Measurements from ENCODE around the gene KIF16B. TPM values are rescaled to one million over a fixed set of nuclear protein-coding genes. Genes with fewer than 3 reads are reported as not detected.

Gene KIF16B
- total and polyA plus RNA-seq, 2 experiments from 2014 or later: 6.5 to 11.1 TPM

DNA sequence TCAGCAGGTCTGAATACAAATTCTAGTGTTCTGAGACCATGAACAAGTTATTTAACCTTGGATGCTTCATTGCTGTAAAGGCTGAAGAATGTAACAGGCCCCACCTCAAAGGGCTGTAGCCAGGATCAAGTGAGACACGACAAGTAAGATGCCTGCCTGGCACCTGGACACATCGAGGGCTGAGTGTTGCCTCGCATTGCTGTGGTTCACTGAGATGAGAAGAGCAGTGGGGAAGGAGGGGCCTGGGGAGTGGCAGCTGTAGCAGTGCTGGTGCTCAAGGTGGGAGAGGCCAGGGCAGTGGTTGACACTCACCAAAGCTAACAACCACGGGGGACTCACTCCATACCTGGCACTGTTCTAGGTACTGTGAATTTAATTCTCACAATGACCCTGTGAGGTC, 187.8 kb downstream of the KIF16B start:
- Histone ChIP-seq H2AFZ (no peak overlapping the region), H3K79me2 (replicated peaks; ENCODE audit: insufficient read depth) (no peaks in the 10 kb centered on the region), H3K9me2 (ENCODE audit: insufficient read depth) (peaks cover 6% of the 10 kb centered on the region; the same call in 1 of the 2 replicates), H3K4me2 (no peak overlapping the region), H3K4me3 (no peak overlapping the region), H3K4me1 (ENCODE audit: insufficient read depth) (no peaks in the 10 kb centered on the region), H3F3A (replicated peaks; ENCODE audit: low read depth) (no peaks in the 10 kb centered on the region), H3K36me3 (ENCODE audit: insufficient read depth) (no peaks in the 10 kb centered on the region), H3K27ac (ENCODE audit: low read depth) (no peak overlapping the region), H3K27me3 (ENCODE audit: insufficient read depth) (no peaks in the 10 kb centered on the region), H4K20me1 (replicated peaks; ENCODE audit: insufficient read depth) (no peaks in the 10 kb centered on the region)
- H3K36me3 Mint-ChIP-seq (ENCODE audit: low read depth): no peaks in the 10 kb centered on the region
- ATAC-seq (no peak), DNase-seq (ENCODE audit: low spot score) (no peak)
- H3K9me3 Mint-ChIP-seq: no peaks in the 10 kb centered on the region
- no peaks in the 10 kb centered on the region for H3K4me1 Mint-ChIP-seq
- H3K27ac Mint-ChIP-seq: no peak overlapping the region
- H3K4me3 Mint-ChIP-seq: no peak overlapping the region
- TF ChIP-seq, protein P1, sequence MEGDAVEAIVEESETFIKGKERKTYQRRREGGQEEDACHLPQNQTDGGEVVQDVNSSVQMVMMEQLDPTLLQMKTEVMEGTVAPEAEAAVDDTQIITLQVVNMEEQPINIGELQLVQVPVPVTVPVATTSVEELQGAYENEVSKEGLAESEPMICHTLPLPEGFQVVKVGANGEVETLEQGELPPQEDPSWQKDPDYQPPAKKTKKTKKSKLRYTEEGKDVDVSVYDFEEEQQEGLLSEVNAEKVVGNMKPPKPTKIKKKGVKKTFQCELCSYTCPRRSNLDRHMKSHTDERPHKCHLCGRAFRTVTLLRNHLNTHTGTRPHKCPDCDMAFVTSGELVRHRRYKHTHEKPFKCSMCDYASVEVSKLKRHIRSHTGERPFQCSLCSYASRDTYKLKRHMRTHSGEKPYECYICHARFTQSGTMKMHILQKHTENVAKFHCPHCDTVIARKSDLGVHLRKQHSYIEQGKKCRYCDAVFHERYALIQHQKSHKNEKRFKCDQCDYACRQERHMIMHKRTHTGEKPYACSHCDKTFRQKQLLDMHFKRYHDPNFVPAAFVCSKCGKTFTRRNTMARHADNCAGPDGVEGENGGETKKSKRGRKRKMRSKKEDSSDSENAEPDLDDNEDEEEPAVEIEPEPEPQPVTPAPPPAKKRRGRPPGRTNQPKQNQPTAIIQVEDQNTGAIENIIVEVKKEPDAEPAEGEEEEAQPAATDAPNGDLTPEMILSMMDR (conservative IDR thresholded peaks at IDR 0.05; ENCODE audit: low read depth in 2 of 2): no peak
- TF ChIP-seq, protein P2, sequence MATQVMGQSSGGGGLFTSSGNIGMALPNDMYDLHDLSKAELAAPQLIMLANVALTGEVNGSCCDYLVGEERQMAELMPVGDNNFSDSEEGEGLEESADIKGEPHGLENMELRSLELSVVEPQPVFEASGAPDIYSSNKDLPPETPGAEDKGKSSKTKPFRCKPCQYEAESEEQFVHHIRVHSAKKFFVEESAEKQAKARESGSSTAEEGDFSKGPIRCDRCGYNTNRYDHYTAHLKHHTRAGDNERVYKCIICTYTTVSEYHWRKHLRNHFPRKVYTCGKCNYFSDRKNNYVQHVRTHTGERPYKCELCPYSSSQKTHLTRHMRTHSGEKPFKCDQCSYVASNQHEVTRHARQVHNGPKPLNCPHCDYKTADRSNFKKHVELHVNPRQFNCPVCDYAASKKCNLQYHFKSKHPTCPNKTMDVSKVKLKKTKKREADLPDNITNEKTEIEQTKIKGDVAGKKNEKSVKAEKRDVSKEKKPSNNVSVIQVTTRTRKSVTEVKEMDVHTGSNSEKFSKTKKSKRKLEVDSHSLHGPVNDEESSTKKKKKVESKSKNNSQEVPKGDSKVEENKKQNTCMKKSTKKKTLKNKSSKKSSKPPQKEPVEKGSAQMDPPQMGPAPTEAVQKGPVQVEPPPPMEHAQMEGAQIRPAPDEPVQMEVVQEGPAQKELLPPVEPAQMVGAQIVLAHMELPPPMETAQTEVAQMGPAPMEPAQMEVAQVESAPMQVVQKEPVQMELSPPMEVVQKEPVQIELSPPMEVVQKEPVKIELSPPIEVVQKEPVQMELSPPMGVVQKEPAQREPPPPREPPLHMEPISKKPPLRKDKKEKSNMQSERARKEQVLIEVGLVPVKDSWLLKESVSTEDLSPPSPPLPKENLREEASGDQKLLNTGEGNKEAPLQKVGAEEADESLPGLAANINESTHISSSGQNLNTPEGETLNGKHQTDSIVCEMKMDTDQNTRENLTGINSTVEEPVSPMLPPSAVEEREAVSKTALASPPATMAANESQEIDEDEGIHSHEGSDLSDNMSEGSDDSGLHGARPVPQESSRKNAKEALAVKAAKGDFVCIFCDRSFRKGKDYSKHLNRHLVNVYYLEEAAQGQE (IDR thresholded peaks at IDR 0.05; ENCODE audit: unreplicated experiment): no peak
- TF ChIP-seq EZH2phosphoT487 (IDR thresholded peaks at IDR 0.05; ENCODE audit: unreplicated experiment) (no peak), EZH2 (IDR thresholded peaks at IDR 0.05; ENCODE audit: low read depth, unreplicated experiment) (no peak)
- no peaks in the 10 kb centered on the region for H3K27me3 Mint-ChIP-seq (ENCODE audit: insufficient read depth, low read depth, poor library complexity)

DNA sequence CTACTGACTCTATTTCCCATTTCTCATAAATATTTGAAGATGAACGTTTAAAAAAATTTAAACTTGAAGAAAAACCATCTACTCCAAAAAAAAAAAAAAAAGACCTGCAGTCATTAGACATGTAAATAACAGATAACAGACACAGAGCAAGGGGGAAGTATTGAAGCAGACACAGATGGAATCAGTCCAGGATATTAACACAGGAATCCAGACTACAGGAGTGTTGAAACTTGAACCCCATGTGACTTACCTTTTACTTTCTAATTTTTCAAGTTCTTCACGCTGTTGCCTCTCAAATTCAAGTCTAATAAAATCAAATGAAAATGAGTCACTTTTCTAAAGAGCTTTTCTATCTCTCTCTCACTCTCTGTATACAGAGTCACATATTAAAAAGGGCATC, 191.8 kb downstream of the KIF16B start:
- no peaks in the 10 kb centered on the region for H3K4me1 Mint-ChIP-seq
- Histone ChIP-seq H3K9me2 (ENCODE audit: insufficient read depth) (no peaks in the 10 kb centered on the region), H3K27me3 (ENCODE audit: insufficient read depth) (no peaks in the 10 kb centered on the region), H3K4me2 (no peak overlapping the region), H3K4me3 (no peak overlapping the region), H3K27ac (ENCODE audit: low read depth) (no peak overlapping the region), H2AFZ (no peak overlapping the region), H3K4me1 (ENCODE audit: insufficient read depth) (no peaks in the 10 kb centered on the region), H3K79me2 (replicated peaks; ENCODE audit: insufficient read depth) (no peaks in the 10 kb centered on the region), H4K20me1 (replicated peaks; ENCODE audit: insufficient read depth) (no peaks in the 10 kb centered on the region; the same call in 1 of the 2 replicates), H3K36me3 (ENCODE audit: insufficient read depth) (no peaks in the 10 kb centered on the region), H3F3A (replicated peaks; ENCODE audit: low read depth) (no peaks in the 10 kb centered on the region)
- peaks cover 5% of the 10 kb centered on the region for H3K27me3 Mint-ChIP-seq (ENCODE audit: insufficient read depth, low read depth, poor library complexity)
- DNase-seq (ENCODE audit: low spot score): no peak
- peaks cover 9% of the 10 kb centered on the region for H3K36me3 Mint-ChIP-seq (ENCODE audit: low read depth)
- H3K27ac Mint-ChIP-seq: no peak overlapping the region
- H3K4me3 Mint-ChIP-seq: no peak overlapping the region
- H3K9me3 Mint-ChIP-seq: no peaks in the 10 kb centered on the region
- ATAC-seq: no peak
- TF ChIP-seq, protein P3, sequence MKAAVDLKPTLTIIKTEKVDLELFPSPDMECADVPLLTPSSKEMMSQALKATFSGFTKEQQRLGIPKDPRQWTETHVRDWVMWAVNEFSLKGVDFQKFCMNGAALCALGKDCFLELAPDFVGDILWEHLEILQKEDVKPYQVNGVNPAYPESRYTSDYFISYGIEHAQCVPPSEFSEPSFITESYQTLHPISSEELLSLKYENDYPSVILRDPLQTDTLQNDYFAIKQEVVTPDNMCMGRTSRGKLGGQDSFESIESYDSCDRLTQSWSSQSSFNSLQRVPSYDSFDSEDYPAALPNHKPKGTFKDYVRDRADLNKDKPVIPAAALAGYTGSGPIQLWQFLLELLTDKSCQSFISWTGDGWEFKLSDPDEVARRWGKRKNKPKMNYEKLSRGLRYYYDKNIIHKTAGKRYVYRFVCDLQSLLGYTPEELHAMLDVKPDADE (IDR thresholded peaks at IDR 0.05): no peak
- TF ChIP-seq ZNF114 (CRISPR knock-in tag; IDR thresholded peaks at IDR 0.05) (no peak), EZH2phosphoT487 (IDR thresholded peaks at IDR 0.05; ENCODE audit: unreplicated experiment) (no peak), ZNF331 (CRISPR knock-in tag; IDR thresholded peaks at IDR 0.05; ENCODE audit: low read depth) (no peak), POLR2AphosphoS5 (IDR thresholded peaks at IDR 0.05; ENCODE audit: low read depth) (no peak), EZH2 (IDR thresholded peaks at IDR 0.05; ENCODE audit: low read depth, unreplicated experiment) (no peak)
- TF ChIP-seq, protein P4, sequence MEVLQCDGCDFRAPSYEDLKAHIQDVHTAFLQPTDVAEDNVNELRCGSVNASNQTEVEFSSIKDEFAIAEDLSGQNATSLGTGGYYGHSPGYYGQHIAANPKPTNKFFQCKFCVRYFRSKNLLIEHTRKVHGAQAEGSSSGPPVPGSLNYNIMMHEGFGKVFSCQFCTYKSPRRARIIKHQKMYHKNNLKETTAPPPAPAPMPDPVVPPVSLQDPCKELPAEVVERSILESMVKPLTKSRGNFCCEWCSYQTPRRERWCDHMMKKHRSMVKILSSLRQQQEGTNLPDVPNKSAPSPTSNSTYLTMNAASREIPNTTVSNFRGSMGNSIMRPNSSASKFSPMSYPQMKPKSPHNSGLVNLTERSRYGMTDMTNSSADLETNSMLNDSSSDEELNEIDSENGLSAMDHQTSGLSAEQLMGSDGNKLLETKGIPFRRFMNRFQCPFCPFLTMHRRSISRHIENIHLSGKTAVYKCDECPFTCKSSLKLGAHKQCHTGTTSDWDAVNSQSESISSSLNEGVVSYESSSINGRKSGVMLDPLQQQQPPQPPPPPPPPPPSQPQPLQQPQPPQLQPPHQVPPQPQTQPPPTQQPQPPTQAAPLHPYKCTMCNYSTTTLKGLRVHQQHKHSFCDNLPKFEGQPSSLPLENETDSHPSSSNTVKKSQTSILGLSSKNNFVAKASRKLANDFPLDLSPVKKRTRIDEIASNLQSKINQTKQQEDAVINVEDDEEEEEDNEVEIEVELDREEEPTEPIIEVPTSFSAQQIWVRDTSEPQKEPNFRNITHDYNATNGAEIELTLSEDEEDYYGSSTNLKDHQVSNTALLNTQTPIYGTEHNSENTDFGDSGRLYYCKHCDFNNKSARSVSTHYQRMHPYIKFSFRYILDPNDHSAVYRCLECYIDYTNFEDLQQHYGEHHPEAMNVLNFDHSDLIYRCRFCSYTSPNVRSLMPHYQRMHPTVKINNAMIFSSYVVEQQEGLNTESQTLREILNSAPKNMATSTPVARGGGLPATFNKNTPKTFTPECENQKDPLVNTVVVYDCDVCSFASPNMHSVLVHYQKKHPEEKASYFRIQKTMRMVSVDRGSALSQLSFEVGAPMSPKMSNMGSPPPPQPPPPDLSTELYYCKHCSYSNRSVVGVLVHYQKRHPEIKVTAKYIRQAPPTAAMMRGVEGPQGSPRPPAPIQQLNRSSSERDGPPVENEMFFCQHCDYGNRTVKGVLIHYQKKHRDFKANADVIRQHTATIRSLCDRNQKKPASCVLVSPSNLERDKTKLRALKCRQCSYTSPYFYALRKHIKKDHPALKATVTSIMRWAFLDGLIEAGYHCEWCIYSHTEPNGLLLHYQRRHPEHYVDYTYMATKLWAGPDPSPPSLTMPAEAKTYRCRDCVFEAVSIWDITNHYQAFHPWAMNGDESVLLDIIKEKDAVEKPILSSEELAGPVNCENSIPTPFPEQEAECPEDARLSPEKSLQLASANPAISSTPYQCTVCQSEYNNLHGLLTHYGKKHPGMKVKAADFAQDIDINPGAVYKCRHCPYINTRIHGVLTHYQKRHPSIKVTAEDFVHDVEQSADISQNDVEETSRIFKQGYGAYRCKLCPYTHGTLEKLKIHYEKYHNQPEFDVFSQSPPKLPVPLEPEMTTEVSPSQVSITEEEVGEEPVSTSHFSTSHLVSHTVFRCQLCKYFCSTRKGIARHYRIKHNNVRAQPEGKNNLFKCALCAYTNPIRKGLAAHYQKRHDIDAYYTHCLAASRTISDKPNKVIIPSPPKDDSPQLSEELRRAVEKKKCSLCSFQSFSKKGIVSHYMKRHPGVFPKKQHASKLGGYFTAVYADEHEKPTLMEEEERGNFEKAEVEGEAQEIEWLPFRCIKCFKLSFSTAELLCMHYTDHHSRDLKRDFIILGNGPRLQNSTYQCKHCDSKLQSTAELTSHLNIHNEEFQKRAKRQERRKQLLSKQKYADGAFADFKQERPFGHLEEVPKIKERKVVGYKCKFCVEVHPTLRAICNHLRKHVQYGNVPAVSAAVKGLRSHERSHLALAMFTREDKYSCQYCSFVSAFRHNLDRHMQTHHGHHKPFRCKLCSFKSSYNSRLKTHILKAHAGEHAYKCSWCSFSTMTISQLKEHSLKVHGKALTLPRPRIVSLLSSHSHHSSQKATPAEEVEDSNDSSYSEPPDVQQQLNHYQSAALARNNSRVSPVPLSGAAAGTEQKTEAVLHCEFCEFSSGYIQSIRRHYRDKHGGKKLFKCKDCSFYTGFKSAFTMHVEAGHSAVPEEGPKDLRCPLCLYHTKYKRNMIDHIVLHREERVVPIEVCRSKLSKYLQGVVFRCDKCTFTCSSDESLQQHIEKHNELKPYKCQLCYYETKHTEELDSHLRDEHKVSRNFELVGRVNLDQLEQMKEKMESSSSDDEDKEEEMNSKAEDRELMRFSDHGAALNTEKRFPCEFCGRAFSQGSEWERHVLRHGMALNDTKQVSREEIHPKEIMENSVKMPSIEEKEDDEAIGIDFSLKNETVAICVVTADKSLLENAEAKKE (CRISPR knock-in tag; IDR thresholded peaks at IDR 0.05): no peak

All from GM23338 (cell line).